HG02884 (cell line): ENCODE measurements around the gene PSORS1C2.

ENCODE experiments used
- ATAC-seq: cut with Tn5 transposase; IDR thresholded peaks from one replicate; pipeline ENCODE4 v1.9.1; 2021; ENCODE audit warnings: mild to moderate bottlenecking, moderate library complexity; ENCODE audit not compliant: unreplicated experiment

PSORS1C2 gene

GRCh38 chr6:31143148-31143547, 4.3 kb upstream of the PSORS1C2 start:
- ATAC-seq, result no peak

- ATAC-seq, result no peak
These were observed 3.5 kb upstream of the PSORS1C2 start for GRCh38 chr6:31142361-31142761.

- no peak for ATAC-seq
These were observed 1.8 kb upstream of the PSORS1C2 start for GRCh38 chr6:31140643-31141042.

GRCh38 chr6:31139599-31139998, 733 bp upstream of the PSORS1C2 start:
- no peak for ATAC-seq

- no peak for ATAC-seq
These were observed 3.2 kb downstream of the PSORS1C2 start for GRCh38 chr6:31135710-31136109.

- no peak for ATAC-seq
These were observed 6.1 kb downstream of the PSORS1C2 start for GRCh38 chr6:31132806-31133205.

GRCh38 chr6:31131595-31131994, 7.3 kb downstream of the PSORS1C2 start:
- no peak for ATAC-seq

GRCh38 chr6:31130751-31131150, 8.1 kb downstream of the PSORS1C2 start:
- ATAC-seq, result no peak

- no peak for ATAC-seq
These were observed 9.7 kb downstream of the PSORS1C2 start for GRCh38 chr6:31129130-31129529.

GRCh38 chr6:31128093-31128676, 10.7 kb downstream of the PSORS1C2 start:
- no peak for ATAC-seq

- ATAC-seq, result no peak
These were observed 12.3 kb downstream of the PSORS1C2 start for GRCh38 chr6:31126396-31127175.

- ATAC-seq, result no peak
These were observed 13.1 kb downstream of the PSORS1C2 start for GRCh38 chr6:31125586-31126363.

- ATAC-seq, result no peak
These were observed 13.7 kb downstream of the PSORS1C2 start for GRCh38 chr6:31125162-31125561.

- ATAC-seq, result no peak
These were observed 15.8 kb downstream of the PSORS1C2 start for GRCh38 chr6:31122791-31123706.

- ATAC-seq, result no peak
These were observed 17.6 kb downstream of the PSORS1C2 start for GRCh38 chr6:31121131-31121790.

GRCh38 chr6:31120151-31120915, 18.5 kb downstream of the PSORS1C2 start, which contains the start of gene CDSN:
Gene CDSN (minus strand): TSS chr6:31120446. CDS start chr6:31120419, 27 bp downstream.
- ATAC-seq, result no peak

- ATAC-seq, result no peak
These were observed 20.7 kb downstream of the PSORS1C2 start for GRCh38 chr6:31118178-31118577.

GRCh38 chr6:31116661-31117385, 22.0 kb downstream of the PSORS1C2 start:
- ATAC-seq, result no peak
